HG03139 (cell line): ENCODE data around the gene GALNT11.

Experiments used
- ATAC-seq: cut with Tn5 transposase; IDR thresholded peaks from one replicate; pipeline ENCODE4 v1.9.1; 2021; ENCODE audit not compliant: unreplicated experiment

Gene GALNT11

DNA sequence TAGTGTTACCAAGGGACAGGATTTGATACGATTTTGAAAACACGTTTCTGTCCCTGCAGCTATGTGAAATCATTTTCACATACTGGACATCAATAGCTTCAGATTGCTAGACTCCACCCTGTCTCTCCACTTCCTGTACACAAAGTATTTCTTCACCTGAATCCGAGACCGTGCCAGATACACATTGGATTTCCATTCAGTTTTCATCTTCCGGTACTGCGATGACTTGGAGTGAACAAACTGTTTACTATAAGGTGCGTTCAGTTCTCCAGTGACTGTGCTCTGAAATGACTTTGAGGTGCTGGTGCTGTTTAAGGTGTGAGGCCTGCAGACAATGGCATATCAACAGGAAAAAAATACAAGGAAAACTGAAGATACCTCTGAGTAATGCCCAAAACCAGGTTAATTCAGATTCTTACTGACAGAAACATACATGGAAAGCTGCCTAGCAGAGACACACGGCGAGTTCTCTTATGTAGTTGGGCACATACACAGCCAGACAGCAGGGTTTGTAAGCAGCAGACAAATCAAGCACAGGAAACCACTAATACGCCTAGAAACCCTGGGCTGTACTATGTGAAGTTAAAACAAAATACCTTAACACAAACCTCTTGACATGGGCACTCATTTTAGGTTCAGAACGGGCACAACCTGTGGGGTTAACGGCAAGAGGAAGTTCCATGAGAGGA, 119.2 kb downstream of the GALNT11 start:
- ATAC-seq = no peak

DNA sequence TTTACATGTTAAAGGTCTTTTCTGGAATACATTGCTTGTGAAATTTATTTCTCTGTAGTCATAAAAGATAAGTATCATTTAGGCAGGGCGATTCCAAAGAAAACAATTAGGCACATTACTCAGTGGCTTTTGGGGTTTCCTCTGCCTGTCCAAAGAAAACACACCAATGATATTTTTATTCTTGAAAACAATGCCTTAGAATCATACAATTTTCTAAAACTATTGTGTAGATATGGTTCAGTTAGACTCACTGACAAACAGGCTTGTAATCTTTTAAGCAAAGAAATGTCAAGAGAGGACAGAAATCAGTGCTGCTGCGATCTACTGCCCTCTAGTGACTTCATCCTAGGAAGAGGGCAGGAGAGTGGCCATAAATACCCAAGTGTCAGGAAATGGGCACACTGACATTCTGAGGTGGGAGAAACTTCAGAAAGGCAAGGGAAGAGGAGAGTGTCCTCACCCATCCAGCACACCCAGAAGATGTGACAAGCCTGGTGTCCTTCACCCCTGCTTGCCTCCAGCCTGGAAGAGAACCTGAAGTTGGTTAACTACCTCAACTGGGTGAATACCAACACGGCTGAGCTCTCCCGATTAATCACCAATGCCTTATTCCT, 120.5 kb downstream of the GALNT11 start:
- ATAC-seq = no peak

DNA sequence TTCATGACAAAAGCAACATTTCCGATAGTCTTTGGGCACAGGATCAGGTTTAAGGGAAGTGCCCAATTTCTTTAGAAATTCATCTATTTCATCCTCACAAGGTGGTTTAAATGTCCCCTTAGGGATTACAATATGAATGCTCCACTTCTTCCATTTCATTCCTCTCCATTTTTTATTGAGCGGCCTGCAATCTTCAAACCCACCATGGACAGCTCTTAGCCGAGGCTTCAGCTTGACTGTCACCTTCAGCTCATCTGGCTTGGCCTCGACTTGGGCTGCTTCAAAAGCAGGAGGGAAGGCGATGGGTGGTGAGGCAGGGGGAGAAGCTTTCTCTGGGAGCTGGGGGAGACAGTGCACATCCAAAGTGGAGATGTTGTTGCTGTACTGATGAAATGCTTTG, 123.2 kb downstream of the GALNT11 start:
- no peak for ATAC-seq

DNA sequence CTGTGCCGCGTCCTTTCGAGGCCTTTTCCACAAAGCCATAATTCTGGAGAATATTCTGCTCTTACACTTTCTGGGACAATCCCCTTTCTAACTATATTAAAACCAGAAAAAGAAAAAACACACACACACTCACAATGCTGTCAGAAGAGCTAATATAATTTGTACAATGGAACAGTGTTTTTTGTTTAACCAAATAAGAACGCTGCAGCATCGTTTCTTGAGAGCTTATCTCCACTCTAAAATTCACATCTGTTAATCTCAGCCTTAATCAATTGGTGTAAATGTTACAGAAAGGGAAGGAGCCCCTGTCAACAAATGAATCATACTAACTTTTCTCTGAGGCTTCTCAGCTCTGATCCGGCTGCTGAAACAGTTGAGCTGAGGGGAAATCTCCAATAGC, 123.9 kb downstream of the GALNT11 start:
- no peak for ATAC-seq

DNA sequence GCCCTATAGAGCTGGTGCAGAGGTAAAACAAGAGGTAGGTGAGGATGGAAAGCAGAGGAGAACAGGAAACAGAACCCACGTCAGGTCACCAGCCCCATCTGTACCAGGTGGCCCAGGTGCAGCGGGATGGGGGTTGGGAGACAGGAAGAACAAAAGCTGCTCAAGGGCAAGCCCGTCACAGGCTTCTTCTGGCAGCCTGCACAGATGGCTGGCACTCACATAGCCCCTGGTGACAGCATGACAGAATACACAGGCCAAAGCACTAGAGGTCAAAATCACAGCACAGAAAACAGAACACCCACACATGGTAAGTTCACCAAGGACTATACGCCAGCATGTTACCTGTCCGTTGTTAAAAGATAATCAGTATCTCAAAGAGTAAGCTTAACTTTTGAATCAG, 126.8 kb downstream of the GALNT11 start:
- ATAC-seq = no peak

DNA sequence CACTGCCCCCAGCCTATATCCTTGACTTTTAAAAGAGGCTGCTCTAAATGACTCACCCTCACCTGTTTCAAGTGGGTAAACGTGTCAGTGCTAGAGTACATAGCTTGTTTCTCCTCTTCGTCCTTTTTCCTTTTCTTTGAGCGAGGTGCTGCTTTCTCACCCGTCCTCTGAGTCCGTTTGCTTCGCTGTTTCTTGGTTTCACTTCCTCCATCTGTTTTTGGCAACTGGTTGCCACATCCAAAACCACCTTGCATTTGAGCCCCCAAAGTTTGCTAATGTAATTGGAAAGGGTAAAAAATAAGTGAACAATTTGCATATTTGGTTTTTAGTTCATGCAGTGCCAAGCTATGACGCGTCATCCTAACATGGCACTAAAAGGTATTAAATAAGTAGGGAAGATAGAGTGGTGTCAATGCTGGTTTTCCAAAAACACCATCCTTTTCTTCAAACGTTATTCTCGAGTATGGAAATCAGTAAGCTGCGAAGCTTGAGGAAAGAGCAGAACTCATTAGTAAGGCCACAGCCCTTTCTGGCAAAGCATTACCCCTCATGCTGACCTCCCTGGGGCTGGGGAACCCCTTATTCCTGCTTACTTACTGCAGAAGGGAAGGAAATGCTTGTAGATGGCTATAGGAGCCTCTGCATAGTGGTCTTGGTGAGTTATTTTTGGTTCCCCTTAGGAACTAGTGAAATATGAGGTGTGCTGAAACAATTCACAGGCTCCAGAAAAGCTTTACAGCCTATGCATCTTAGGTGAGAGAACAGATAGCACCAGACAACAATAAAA, 133.5 kb downstream of the GALNT11 start:
- peak; percentile 92 for ATAC-seq

DNA sequence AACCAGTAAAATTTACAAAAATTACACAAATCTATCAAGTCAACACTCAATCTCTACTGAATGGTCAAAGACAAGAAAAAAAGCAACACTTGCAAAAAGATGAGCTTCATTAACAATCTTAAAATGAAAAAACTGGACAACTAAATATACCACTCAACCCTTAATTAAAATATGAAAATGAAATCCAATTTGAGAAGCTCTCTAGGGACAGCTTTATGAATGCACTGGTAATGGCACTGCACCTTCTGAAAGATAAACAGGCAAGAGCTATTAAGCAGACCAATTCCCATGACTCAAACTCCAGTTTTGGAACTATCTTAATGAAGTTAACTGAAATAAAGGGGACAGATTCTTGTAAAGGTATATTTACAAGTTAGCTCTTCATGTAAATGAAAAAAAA, 135.7 kb downstream of the GALNT11 start:
- ATAC-seq = no peak

DNA sequence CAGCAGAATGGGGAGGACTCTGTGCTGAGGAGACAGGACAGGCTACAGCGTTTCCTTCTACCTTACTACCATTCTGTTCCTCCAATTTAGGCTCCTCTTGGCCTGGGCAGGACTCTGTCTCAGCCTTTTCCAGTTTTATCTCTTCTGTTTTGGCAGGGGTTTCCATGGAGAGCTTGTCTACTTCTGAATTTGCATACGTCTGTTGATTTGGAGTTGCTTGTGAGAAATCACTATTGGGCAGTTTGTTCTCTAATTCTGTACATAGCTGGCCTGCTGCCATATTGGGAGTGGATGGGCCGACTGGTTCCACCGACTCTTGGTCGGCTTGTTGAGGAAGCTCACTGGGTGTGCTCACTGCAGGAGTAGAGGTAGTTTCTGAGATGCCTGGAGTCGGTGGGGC, 136.8 kb downstream of the GALNT11 start:
- no peak for ATAC-seq
